Upper lobe of left lung (tissue), 4 donors: ENCODE results near the gene BHMT.

Experiments
- POLR2A ChIP-seq, 4 donors: fragments of 450-650 bp; IDR thresholded peaks; one replicate each; pipeline ENCODE4 v1.5.1; 2016 to 2017; ENCODE audit warnings: antibody characterized with exemption in 4 of 4, mild to moderate bottlenecking in 2 of 4
- POLR2AphosphoS5 ChIP-seq, 2 donors: sonication (generic); formaldehyde crosslinking; IDR thresholded peaks; one replicate each; pipeline ENCODE4 v1.5.1; 2017; ENCODE audit warnings: antibody characterized with exemption in 2 of 2

GRCh38 chr5:79140553-79140952, 28.9 kb downstream of the BHMT start:
- TF ChIP-seq POLR2AphosphoS5 (IDR thresholded peaks at IDR 0.05) (no peak), POLR2A (IDR thresholded peaks at IDR 0.05) (no peak)
